H9 (cell line): ENCODE results near the gene SCCPDH. TPM values are rescaled to one million over a fixed set of nuclear protein-coding genes. Genes with fewer than 3 reads are reported as not detected.

Source experiments
- DNase-seq: peaks from one replicate; pipeline ENCODE4 v3.0.0-alpha.2; 2017
- H2AFZ ChIP-seq: one replicate; pipeline ENCODE4 v1.6.1; 2013; ENCODE audit warnings: mild to moderate bottlenecking, low read length, control low read depth, moderate library complexity
- H2AK5ac ChIP-seq: 2 replicates; pipeline ENCODE4 v1.6.1; 2013; ENCODE audit warnings: low read length, control low read depth, mixed read lengths; ENCODE audit not compliant: insufficient read length
- H2BK120ac ChIP-seq: one replicate; pipeline ENCODE4 v1.6.1; 2013; ENCODE audit warnings: low read depth, mild to moderate bottlenecking, low read length, control low read depth, inconsistent platforms; ENCODE audit not compliant: poor library complexity, severe bottlenecking
- H2BK12ac ChIP-seq: 2 replicates; pipeline ENCODE4 v1.6.1; 2013; ENCODE audit warnings: low read length, control low read depth, mixed read lengths, low read depth; ENCODE audit not compliant: insufficient read length
- H2BK15ac ChIP-seq: 2 replicates; pipeline ENCODE4 v1.6.1; 2013; ENCODE audit warnings: low read depth, low read length, control low read depth
- H2BK20ac ChIP-seq: one replicate; pipeline ENCODE4 v1.6.1; 2013; ENCODE audit warnings: low read depth, mild to moderate bottlenecking, low read length, control low read depth, inconsistent platforms; ENCODE audit not compliant: poor library complexity, severe bottlenecking
- H2BK5ac ChIP-seq: 2 replicates; pipeline ENCODE4 v1.6.1; 2013; ENCODE audit warnings: low read length, control low read depth, mixed read lengths; ENCODE audit not compliant: insufficient read length
- H3K14ac ChIP-seq: 2 replicates; pipeline ENCODE4 v1.6.1; 2013; ENCODE audit warnings: low read length, control low read depth; ENCODE audit not compliant: insufficient read depth
- H3K18ac ChIP-seq: 2 replicates; pipeline ENCODE4 v1.6.1; 2013; ENCODE audit warnings: low read depth, mild to moderate bottlenecking, mixed read lengths, low read length, control low read depth; ENCODE audit not compliant: insufficient read length
- H3K23ac ChIP-seq: 2 replicates; pipeline ENCODE4 v1.6.1; 2013; ENCODE audit warnings: low read length, control low read depth, mixed read lengths, low read depth; ENCODE audit not compliant: insufficient read length
- H3K23me2 ChIP-seq: 2 replicates; pipeline ENCODE4 v1.6.1; 2013; ENCODE audit warnings: low read depth, mild to moderate bottlenecking, mixed read lengths, low read length, control low read depth; ENCODE audit not compliant: insufficient read length, poor library complexity, severe bottlenecking
- H3K27ac ChIP-seq: 2 replicates; pipeline ENCODE4 v1.5.1; 2013; ENCODE audit warnings: low read length, control low read depth, mixed read lengths, low read depth; ENCODE audit not compliant: insufficient read length
- H3K27me3 ChIP-seq: 2 replicates; pipeline ENCODE4 v1.6.1; 2013; ENCODE audit warnings: low read length, control low read depth, inconsistent platforms; ENCODE audit not compliant: insufficient read depth
- H3K4ac ChIP-seq: 2 replicates; pipeline ENCODE4 v1.6.1; 2013; ENCODE audit warnings: low read depth, mild to moderate bottlenecking, control low read depth, inconsistent platforms, low read length, moderate library complexity
- H3K4me1 ChIP-seq: 2 replicates; pipeline ENCODE4 v1.6.1; 2013; ENCODE audit warnings: low read length, control low read depth, inconsistent platforms; ENCODE audit not compliant: insufficient read depth
- H3K4me2 ChIP-seq: 2 replicates; pipeline ENCODE4 v1.6.1; 2013; ENCODE audit warnings: low read length, control low read depth, mixed read lengths; ENCODE audit not compliant: insufficient read length, insufficient read depth
- H3K56ac ChIP-seq: 2 replicates; pipeline ENCODE4 v1.6.1; 2013; ENCODE audit warnings: low read depth, mild to moderate bottlenecking, mixed read lengths, low read length, control low read depth; ENCODE audit not compliant: insufficient read length
- H3K79me1 ChIP-seq: 2 replicates; pipeline ENCODE4 v1.6.1; 2013; ENCODE audit warnings: low read depth, mild to moderate bottlenecking, moderate library complexity, low read length, control low read depth, inconsistent platforms; ENCODE audit not compliant: insufficient read depth, poor library complexity, severe bottlenecking
- H3K79me2 ChIP-seq: 2 replicates; pipeline ENCODE4 v1.6.1; 2013; ENCODE audit warnings: low read length, control low read depth, inconsistent platforms; ENCODE audit not compliant: insufficient read depth
- H3K9ac ChIP-seq: 2 replicates; pipeline ENCODE4 v1.6.1; 2013; ENCODE audit warnings: low read length, control low read depth, mixed read lengths; ENCODE audit not compliant: insufficient read length; ENCODE audit errors: extremely low read depth
- H3K9me3 ChIP-seq: one replicate; pipeline ENCODE4 v1.6.1; 2013; ENCODE audit warnings: low read depth, low read length, inconsistent platforms; ENCODE audit not compliant: control insufficient read depth
- H3T11ph ChIP-seq: one replicate; pipeline ENCODE4 v1.6.1; 2013; ENCODE audit warnings: mild to moderate bottlenecking, low read length, control low read depth, inconsistent platforms
- H4K20me1 ChIP-seq: one replicate; pipeline ENCODE4 v1.6.1; 2013; ENCODE audit not compliant: control insufficient read depth, insufficient read length, insufficient read depth
- H4K5ac ChIP-seq: 2 replicates; pipeline ENCODE4 v1.6.1; 2013; ENCODE audit warnings: low read depth, mild to moderate bottlenecking, mixed read lengths, low read length, control low read depth; ENCODE audit not compliant: insufficient read length
- H4K8ac ChIP-seq: replicated peaks from 2 replicates; pipeline ENCODE4 v1.6.1; 2013; ENCODE audit warnings: low read length, control low read depth, mixed read lengths, low read depth; ENCODE audit not compliant: insufficient read length
- H4K91ac ChIP-seq: 2 replicates; pipeline ENCODE4 v1.6.1; 2013; ENCODE audit warnings: low read depth, mild to moderate bottlenecking, moderate library complexity, mixed read lengths, low read length, control low read depth; ENCODE audit not compliant: insufficient read length
- H3K27ac Mint-ChIP-seq, 3 experiments: 2 replicates in 2 of 3; 3 replicates in 1 of 3; pipeline ENCODE4 v1.8.0; 2020 to 2021; ENCODE audit warnings: mixed read lengths in 3 of 3, mild to moderate bottlenecking in 1 of 3, moderate library complexity in 1 of 3
- H3K27me3 Mint-ChIP-seq: 2 replicates; pipeline ENCODE4 v1.8.0; 2021; ENCODE audit warnings: low read depth, mild to moderate bottlenecking, moderate library complexity, mixed read lengths
- H3K36me3 Mint-ChIP-seq, 3 experiments: 2 replicates in 2 of 3; 3 replicates in 1 of 3; pipeline ENCODE4 v1.8.0; 2020 to 2021; ENCODE audit warnings: low read depth in 3 of 3, mixed read lengths in 3 of 3; ENCODE audit not compliant: insufficient read depth in 1 of 3
- H3K4me1 Mint-ChIP-seq, 2 experiments: 2 replicates each; pipeline ENCODE4 v1.8.0; 2020; ENCODE audit warnings: mixed read lengths in 2 of 2
- H3K4me3 Mint-ChIP-seq, 2 experiments: 2 replicates in 1 of 2; 3 replicates in 1 of 2; pipeline ENCODE4 v1.8.0; 2020 to 2021; ENCODE audit warnings: mild to moderate bottlenecking in 2 of 2, mixed read lengths in 2 of 2, moderate library complexity in 1 of 2
- H3K9me3 Mint-ChIP-seq, 2 experiments: 2 replicates in 1 of 2; 3 replicates in 1 of 2; pipeline ENCODE4 v1.8.0; 2020; ENCODE audit warnings: mild to moderate bottlenecking in 2 of 2, mixed read lengths in 2 of 2, moderate library complexity in 1 of 2
- CTCF ChIP-seq: fragments of 200-600 bp; sonication (generic); conservative IDR thresholded peaks from 3 replicates; pipeline ENCODE4 v1.8.0; 2021; ENCODE audit warnings: antibody characterized with exemption, mild to moderate bottlenecking
- WGBS: extraction: QIAGEN DNeasy Blood & Tissue Kit; methylation state at CpG from one replicate; pipeline ENCODE4 v1.1.7; 2013; ENCODE audit warnings: missing lambda C conversion rate, low lambda C conversion rate, mixed read lengths; ENCODE audit not compliant: insufficient read length; ENCODE audit errors: extremely low coverage; 5-methylcytosine and 5-hydroxymethylcytosine counted together
- total RNA-seq: library from RNA; stranded (reverse); gene quantifications from 2 replicates; pipeline ENCODE4 v1.2.1, GENCODE V29; 2021

SCCPDH gene
- total RNA-seq, 1 experiment from 2014 or later = 20.7 TPM

GRCh38 chr1:246803883-246804282, 79.7 kb downstream of the SCCPDH start:
- H3K4me1 Mint-ChIP-seq = peaks cover 11 to 13% of the 10 kb centered on the region in 2 experiments; a peak in 3 of 4 replicates
- no peak overlapping the region for H3K4me2 ChIP-seq
- H3K9me3 Mint-ChIP-seq = no peaks in the 10 kb centered on the region
- no peak overlapping the region for H3K23ac ChIP-seq
- no peak overlapping the region for H2BK5ac ChIP-seq
- no peak overlapping the region for H3K14ac ChIP-seq
- DNase-seq = no peak
- no peak overlapping the region for H3T11ph ChIP-seq
- H3K56ac ChIP-seq = no peak overlapping the region
- no peaks in the 10 kb centered on the region for H4K20me1 ChIP-seq
- H3K4me3 Mint-ChIP-seq = no peak overlapping the region
- no peak overlapping the region for H2AFZ ChIP-seq
- no peaks in the 10 kb centered on the region for H3K4me1 ChIP-seq
- no peak overlapping the region for H3K4ac ChIP-seq
- H3K79me2 ChIP-seq = no peaks in the 10 kb centered on the region
- H3K36me3 Mint-ChIP-seq = no peaks in the 10 kb centered on the region
- H4K5ac ChIP-seq = no peak overlapping the region
- H3K79me1 ChIP-seq = no peaks in the 10 kb centered on the region
- H2AK5ac ChIP-seq = no peak overlapping the region
- no peak overlapping the region for H2BK20ac ChIP-seq
- peaks cover 3% of the 10 kb centered on the region; the same call in 1 of the 2 replicates for H3K27me3 Mint-ChIP-seq
- no peak for TF ChIP-seq CTCF
- H3K9ac ChIP-seq = no peak overlapping the region
- H3K18ac ChIP-seq = no peak overlapping the region
- no peak overlapping the region for H3K27ac Mint-ChIP-seq
- no peaks in the 10 kb centered on the region for H3K9me3 ChIP-seq
- no peaks in the 10 kb centered on the region for H3K23me2 ChIP-seq
- H2BK12ac ChIP-seq = no peak overlapping the region
- no peak overlapping the region for H4K8ac ChIP-seq
- no peak overlapping the region for H2BK15ac ChIP-seq
- H3K27me3 ChIP-seq = no peaks in the 10 kb centered on the region
- H2BK120ac ChIP-seq = no peak overlapping the region
- WGBS = no CpG with 5 or more reads among the region's 5 CpGs
- H4K91ac ChIP-seq = no peak overlapping the region
- H3K27ac ChIP-seq = no peak overlapping the region
